ENCODE data around the gene CNTNAP4. TPM values are rescaled to one million over a fixed set of nuclear protein-coding genes. Genes with fewer than 3 reads are reported as not detected.

Gene CNTNAP4
- total and polyA plus RNA-seq, 2 of the 8 experiments (the other 6 are each of a cell fraction or from before 2014, with no cell fraction given), result not detected

DNA sequence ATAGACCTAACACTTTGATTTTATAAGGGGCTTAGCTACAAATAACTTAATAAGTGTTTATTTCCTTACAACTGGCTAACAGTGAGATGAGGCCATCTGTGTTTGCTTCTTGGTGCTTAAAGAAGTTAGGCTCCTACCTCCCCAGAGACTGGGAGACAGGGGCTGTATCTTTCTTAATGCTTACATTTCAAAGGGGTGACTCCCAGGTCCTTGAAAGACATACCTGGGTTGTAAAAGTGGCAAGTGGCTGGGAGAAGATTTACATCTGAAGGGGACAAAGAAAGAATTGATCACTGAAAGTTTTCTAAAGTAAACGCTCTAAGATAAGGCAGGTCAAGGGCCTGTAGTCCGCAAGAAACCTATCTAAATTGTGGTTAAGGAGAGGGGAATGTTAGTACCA, 196.8 kb downstream of the CNTNAP4 start:
- no peak overlapping the region for H3K4ac ChIP-seq (replicated peaks; ENCODE audit: insufficient read length, low read depth, low read length)
- H3K56ac ChIP-seq (replicated peaks; ENCODE audit: insufficient read length, low read depth, low read length), result no peak overlapping the region
- no peak overlapping the region for H3K9ac ChIP-seq (replicated peaks in 1 of 4; ENCODE audit: extremely low read depth in 1 of 4, low read depth in 3 of 4, low read length in 3 of 4)
- no peak overlapping the region for H4K5ac ChIP-seq (ENCODE audit: insufficient read length, low read depth, low read length)
- no peak overlapping the region for H2BK12ac ChIP-seq (ENCODE audit: low read depth, low read length)
- TF ChIP-seq NANOG (IDR thresholded peaks at IDR 0.05; ENCODE audit: insufficient read depth, low read depth, low read length, poor library complexity, severe bottlenecking), result peak; percentile 49
- TF ChIP-seq EGR1 (IDR thresholded peaks at IDR 0.05; ENCODE audit: borderline replicate concordance, low read depth, low read length), result peak; percentile 45; the same call in 1 of the 2 replicates
- TF ChIP-seq TEAD4 (IDR thresholded peaks at IDR 0.05; ENCODE audit: low read depth, low read length), result 0 out of 2 replicates have a peak, but pooled peaks have one; percentile 16
- peak in 1 of 2 experiments; percentile 38; a peak in 1 of 4 replicates for TF ChIP-seq HDAC2 (IDR thresholded peaks at IDR 0.05; ENCODE audit: borderline replicate concordance in 1 of 2, low read depth in 2 of 2, low read length in 2 of 2)
- TF ChIP-seq RXRA (IDR thresholded peaks at IDR 0.05; ENCODE audit: insufficient read depth, low read depth, low read length), result no peak
- peak; percentile 74 for TF ChIP-seq POLR2AphosphoS5 (IDR thresholded peaks at IDR 0.05; ENCODE audit: low read depth, low read length)
- TF ChIP-seq CBX8 (IDR thresholded peaks at IDR 0.05; ENCODE audit: borderline replicate concordance, low read depth, low read length), result no peak
- peak; percentile 93 for TF ChIP-seq TCF12 (IDR thresholded peaks at IDR 0.05; ENCODE audit: low read depth, low read length)
- no peak for TF ChIP-seq JUND (IDR thresholded peaks at IDR 0.05; ENCODE audit: low read length)
- H3K23ac ChIP-seq (ENCODE audit: insufficient read length), result no peak overlapping the region
- H3K27me3 ChIP-seq (replicated peaks in 1 of 4; ENCODE audit: control insufficient read depth in 3 of 4, extremely low read depth in 1 of 4, insufficient read depth in 3 of 4, low read length in 3 of 4), result peaks cover 43 to 84% (median 72%) of the 10 kb centered on the region in 4 experiments
- H3K79me1 ChIP-seq (ENCODE audit: low read depth, low read length), result no peaks in the 10 kb centered on the region
- no peak overlapping the region for H2BK15ac ChIP-seq (ENCODE audit: low read length)
- no peaks in the 10 kb centered on the region for H3K4me1 ChIP-seq (replicated peaks in 1 of 4; ENCODE audit: control insufficient read depth in 3 of 4, insufficient read depth in 4 of 4, low read length in 3 of 4)
- no peak overlapping the region for H2BK5ac ChIP-seq (ENCODE audit: low read depth, low read length)
- no peak overlapping the region for H3K27ac ChIP-seq (ENCODE audit: low read depth, low read length)
- H3K14ac ChIP-seq (ENCODE audit: insufficient read length), result no peak overlapping the region
- CTCF ChIA-PET (ENCODE audit: partially characterized antibody), result interaction anchor here (0.7 kb wide), 1 partner anchor 59 kb away, joined by 3 read pairs; no protein-coding TSS in a partner anchor
- H3K4me3 ChIP-seq (ENCODE audit: extremely low read depth in 1 of 4, insufficient read depth in 2 of 4, low read depth in 3 of 4, low read length in 4 of 4), result no peak overlapping the region
- POLR2A ChIA-PET (ENCODE audit: partially characterized antibody), result no interaction called here
- H4K8ac ChIP-seq (ENCODE audit: extremely low read depth, insufficient read depth, low read length), result no peak overlapping the region
- H3K79me2 ChIP-seq (ENCODE audit: control insufficient read depth in 1 of 2, insufficient read depth in 2 of 2, low read length in 2 of 2), result no peaks in the 10 kb centered on the region
- no peaks in the 10 kb centered on the region; the same call in 1 of the 2 replicates for H3K23me2 ChIP-seq (ENCODE audit: low read depth, low read length)
- H2BK120ac ChIP-seq (replicated peaks; ENCODE audit: low read depth, low read length), result no peak overlapping the region
- no peak overlapping the region for H2BK20ac ChIP-seq (ENCODE audit: low read length)
- no peaks in the 10 kb centered on the region for H3K36me3 ChIP-seq (ENCODE audit: control insufficient read depth in 2 of 4, insufficient read depth in 4 of 4, low read length in 3 of 4)
- H2AFZ ChIP-seq (ENCODE audit: low read length), result no peak overlapping the region
- H4K91ac ChIP-seq (replicated peaks; ENCODE audit: insufficient read length, low read length), result no peak overlapping the region
- no peaks in the 10 kb centered on the region for H3K9me3 ChIP-seq (ENCODE audit: insufficient read depth in 2 of 2, low read depth in 1 of 2, low read length in 1 of 2)
- DNase-seq (ENCODE audit: low read depth in 1 of 2, low spot score in 2 of 2), result peak in 1 of 2 experiments; percentile 21
- H2AK5ac ChIP-seq (ENCODE audit: low read depth, low read length), result no peak overlapping the region
- H3K18ac ChIP-seq (ENCODE audit: extremely low read depth, low read length), result no peak overlapping the region
- peaks cover 0 to 3% of the 10 kb centered on the region in 2 experiments for H4K20me1 ChIP-seq (replicated peaks in 1 of 2; ENCODE audit: control insufficient read depth in 1 of 2, insufficient read depth in 2 of 2, low read length in 2 of 2)
- peak; percentile 81 for FAIRE-seq
- no peak overlapping the region for H3K4me2 ChIP-seq (ENCODE audit: insufficient read depth in 1 of 2, low read depth in 2 of 2, low read length in 2 of 2)
- 13% methylated on average over 2 of the region's 2 CpGs; no CpG with 5 or more reads in 1 of the 2 experiments for WGBS, 2 experiments (ENCODE audit: extremely low coverage in 1 of 2, insufficient coverage in 1 of 2, insufficient read length in 1 of 2, insufficient replicate concordance in 2 of 2, low coverage in 1 of 2, low lambda C conversion rate in 2 of 2, missing lambda C conversion rate in 1 of 2)
